Measurements from ENCODE around the gene GALNT4.

GALNT4 gene

GRCh38 chr12:89492883-89493282 is 31.7 kb downstream of the GALNT4 start:
- no peak for DNase-seq

GRCh38 chr12:89490922-89491321 is 33.7 kb downstream of the GALNT4 start:
- DNase-seq, result no peak

GRCh38 chr12:89486264-89486663 is 38.3 kb downstream of the GALNT4 start:
- no peak for DNase-seq

- no peak for DNase-seq
Measured at GRCh38 chr12:89484470-89484869, 40.1 kb downstream of the GALNT4 start.

- DNase-seq, result no peak
Measured at GRCh38 chr12:89481213-89481914, 43.2 kb downstream of the GALNT4 start.

GRCh38 chr12:89479982-89480381 is 44.6 kb downstream of the GALNT4 start:
- DNase-seq, result no peak

- DNase-seq, result no peak
Measured at GRCh38 chr12:89477633-89478279, 46.8 kb downstream of the GALNT4 start.

GRCh38 chr12:89476904-89477595 is 47.5 kb downstream of the GALNT4 start:
- DNase-seq, result no peak

- no peak for DNase-seq
Measured at GRCh38 chr12:89476232-89476631, 48.4 kb downstream of the GALNT4 start.

GRCh38 chr12:89475203-89475990 is 49.2 kb downstream of the GALNT4 start:
- no peak for DNase-seq

GRCh38 chr12:89474615-89475014 is 50.0 kb downstream of the GALNT4 start:
- no peak for DNase-seq

All from bone marrow (tissue), 2 donors.